ENCODE results near the gene MZT2A. TPM values are rescaled to one million over a fixed set of nuclear protein-coding genes. Genes with fewer than 3 reads are reported as not detected.
"Not testable (repeated sequence)": the region's sequence is repeated elsewhere in the genome, so short reads cannot be mapped to it uniquely, and the experiment has no call there.

MZT2A gene
- total RNA-seq, 1 donor from 2014 or later = 285 TPM

GRCh38 chr2:131445896-131446295 is 46.3 kb downstream of the MZT2A start:
- no peak for TF ChIP-seq CTCF (IDR thresholded peaks at IDR 0.05; ENCODE audit: insufficient read depth, low read length, poor library complexity, severe bottlenecking)
- Histone ChIP-seq H3K27me3 (ENCODE audit: control insufficient read depth, insufficient read depth, low read length) (no peaks in the 10 kb centered on the region), H3K4me3 (ENCODE audit: low read depth, low read length) (no peak overlapping the region), H3K36me3 (ENCODE audit: control insufficient read depth, insufficient read depth, low read length) (no peaks in the 10 kb centered on the region)
- DNase-seq (ENCODE audit: low read depth) = no peak

- H3K36me3 ChIP-seq (ENCODE audit: control insufficient read depth, insufficient read depth, low read length); DNase-seq (ENCODE audit: low read depth); H3K27me3 ChIP-seq (ENCODE audit: control insufficient read depth, insufficient read depth, low read length); H3K4me3 ChIP-seq (ENCODE audit: low read depth, low read length): not testable (repeated sequence)
These were observed 46.7 kb downstream of the MZT2A start for GRCh38 chr2:131445515-131445797.

- H3K4me3 ChIP-seq (ENCODE audit: low read depth, low read length); DNase-seq (ENCODE audit: low read depth); H3K27me3 ChIP-seq (ENCODE audit: control insufficient read depth, insufficient read depth, low read length); H3K36me3 ChIP-seq (ENCODE audit: control insufficient read depth, insufficient read depth, low read length): not testable (repeated sequence)
These were observed 47.3 kb downstream of the MZT2A start for GRCh38 chr2:131444736-131445514.

- H3K4me3 ChIP-seq (ENCODE audit: low read depth, low read length); H3K36me3 ChIP-seq (ENCODE audit: control insufficient read depth, insufficient read depth, low read length); DNase-seq (ENCODE audit: low read depth); H3K27me3 ChIP-seq (ENCODE audit: control insufficient read depth, insufficient read depth, low read length): not testable (repeated sequence)
These were observed 51.3 kb downstream of the MZT2A start for GRCh38 chr2:131440742-131441468.

Other genes starting within 250 kb of the MZT2A start
- 0.27 and 0.63 TPM in 2 replicates for gene RAB6D, start 128.2 kb downstream of the MZT2A start, total RNA-seq
- not detected in 2 replicates for gene TUBA3D, start 16.3 kb downstream of the MZT2A start, total RNA-seq
- gene CCDC74A, start 35.5 kb upstream of the MZT2A start, total RNA-seq = 24.2 and 33.3 TPM in 2 replicates